NK-92 (cell line): ENCODE data around the gene RTN4RL2.

ENCODE experiments used
- DNase-seq: peaks from one replicate; lab custom pipeline; 2025; ENCODE audit not compliant: unreplicated experiment; lab: John Stamatoyannopoulos, UW

Gene RTN4RL2

GRCh38 chr11:57479911-57480310 is 19.6 kb downstream of the RTN4RL2 start:
- no peak for DNase-seq

GRCh38 chr11:57480409-57481137 is 20.2 kb downstream of the RTN4RL2 start:
- no peak for DNase-seq

GRCh38 chr11:57481315-57481714 is 21.0 kb downstream of the RTN4RL2 start:
- no peak for DNase-seq

GRCh38 chr11:57481915-57482781 is 21.8 kb downstream of the RTN4RL2 start:
- DNase-seq: no peak

- DNase-seq: no peak
Observed at GRCh38 chr11:57482782-57483561, 22.6 kb downstream of the RTN4RL2 start.

- no peak for DNase-seq
Observed at GRCh38 chr11:57483562-57483918, 23.2 kb downstream of the RTN4RL2 start.

GRCh38 chr11:57484141-57484710 is 23.9 kb downstream of the RTN4RL2 start:
- DNase-seq: no peak

- DNase-seq: no peak
Observed at GRCh38 chr11:57485217-57485990, 25.1 kb downstream of the RTN4RL2 start.

- DNase-seq: no peak
Observed at GRCh38 chr11:57487021-57487778, 26.9 kb downstream of the RTN4RL2 start.

GRCh38 chr11:57487920-57488659 is 27.8 kb downstream of the RTN4RL2 start:
- DNase-seq: no peak

GRCh38 chr11:57490456-57491248 is 30.3 kb downstream of the RTN4RL2 start:
- no peak for DNase-seq

GRCh38 chr11:57491371-57492061 is 31.2 kb downstream of the RTN4RL2 start:
- DNase-seq: no peak

- DNase-seq: no peak
Observed at GRCh38 chr11:57493507-57494503, 33.5 kb downstream of the RTN4RL2 start.

GRCh38 chr11:57496109-57496820 is 35.9 kb downstream of the RTN4RL2 start:
- no peak for DNase-seq

GRCh38 chr11:57497303-57498247 is 37.2 kb downstream of the RTN4RL2 start:
- no peak for DNase-seq
